SK-N-SH (cell line): ENCODE results near the gene ZNF358. TPM values are rescaled to one million over a fixed set of nuclear protein-coding genes. Genes with fewer than 3 reads are reported as not detected.

Experiments
- CTCF ChIA-PET: fragments of 300-600, 350-600 bp; formaldehyde crosslinking; extraction: SDS; loops from one replicate; lab custom pipeline; 2021; lab: Yijun Ruan, JAX
- POLR2A ChIA-PET: fragments of 350-600 bp; sonication (Branson Sonifier 250); formaldehyde crosslinking; extraction: SDS; loops from one replicate; lab custom pipeline; 2020; ENCODE audit warnings: antibody characterized with exemption, inconsistent platforms; lab: Yijun Ruan, JAX
- DNase-seq: peaks from one replicate; pipeline ENCODE4 v3.0.0; 2012
- H2AFZ ChIP-seq: fragments of 200-600 bp; sonication (generic); 2 replicates; pipeline ENCODE4 v1.8.1; 2016; ENCODE audit warnings: antibody characterized with exemption, mild to moderate bottlenecking, low read depth
- H3F3A ChIP-seq: fragments of 200-600 bp; sonication (generic); replicated peaks from 2 replicates; pipeline ENCODE3; 2016; ENCODE audit warnings: antibody characterized with exemption, mild to moderate bottlenecking; ENCODE audit not compliant: insufficient read depth
- H3K27ac ChIP-seq, 2 experiments: fragments of 200-500 bp in 1 of 2; fragments of 200-600 bp in 1 of 2; sonication (Bioruptor generic) in 1 of 2; sonication (generic), shearing (Covaris generic) in 1 of 2; 2 replicates each; pipeline versions ENCODE4 v1.5.1 to v1.6.1; 2014 to 2016; ENCODE audit warnings: low read depth in 2 of 2, inconsistent platforms in 1 of 2, low read length in 1 of 2, mild to moderate bottlenecking in 1 of 2, mixed read lengths in 1 of 2
- H3K27me3 ChIP-seq: fragments of 200-600 bp; sonication (generic), shearing (Covaris generic); 2 replicates; pipeline ENCODE4 v1.6.1; 2016; ENCODE audit warnings: mixed run types; ENCODE audit not compliant: insufficient read depth
- H3K36me3 ChIP-seq, 2 experiments: fragments of 200-500 bp in 1 of 2; fragments of 200-600 bp in 1 of 2; sonication (Bioruptor generic) in 1 of 2; sonication (generic) in 1 of 2; replicated peaks in 1 of 2; 2 replicates each; pipeline versions ENCODE3 to v1.5.1; 2014 to 2016; ENCODE audit warnings: low read length in 1 of 2, mild to moderate bottlenecking in 1 of 2; ENCODE audit not compliant: insufficient read depth in 2 of 2, control insufficient read depth in 1 of 2
- H3K4me1 ChIP-seq, 2 experiments: fragments of 200-500 bp in 1 of 2; fragments of 200-600 bp in 1 of 2; sonication (Bioruptor generic) in 1 of 2; sonication (generic), shearing (Covaris generic) in 1 of 2; 2 replicates each; pipeline versions ENCODE4 v1.5.1 to v1.6.1; 2014 to 2016; ENCODE audit warnings: low read depth in 1 of 2, low read length in 1 of 2, mixed run types in 1 of 2; ENCODE audit not compliant: insufficient read depth in 2 of 2, control insufficient read depth in 1 of 2
- H3K4me2 ChIP-seq: fragments of 200-600 bp; sonication (generic), shearing (Covaris generic); 2 replicates; pipeline ENCODE4 v1.6.1; 2017; ENCODE audit warnings: mixed run types
- H3K4me3 ChIP-seq, 2 experiments: fragments of 200-500 bp in 1 of 2; fragments of 200-600 bp in 1 of 2; sonication (Bioruptor generic) in 1 of 2; sonication (generic), shearing (Covaris generic) in 1 of 2; 2 replicates each; pipeline versions ENCODE4 v1.5.1 to v1.8.1; 2014 to 2016; ENCODE audit warnings: low read depth in 2 of 2, inconsistent platforms in 1 of 2, low read length in 1 of 2, mild to moderate bottlenecking in 1 of 2, mixed read lengths in 1 of 2, moderate library complexity in 1 of 2
- H3K79me2 ChIP-seq: fragments of 200-600 bp; sonication (generic); 2 replicates; pipeline ENCODE4 v1.8.1; 2017; ENCODE audit warnings: mild to moderate bottlenecking; ENCODE audit not compliant: insufficient read depth
- H3K9ac ChIP-seq: fragments of 200-600 bp; sonication (generic); 2 replicates; pipeline ENCODE4 v1.6.1; 2017; ENCODE audit warnings: mixed run types
- H3K9me2 ChIP-seq: fragments of 200-600 bp; sonication (generic); 2 replicates; pipeline ENCODE4 v1.6.1; 2017; ENCODE audit warnings: mixed run types
- H3K9me3 ChIP-seq: fragments of 200-600 bp; sonication (generic); 2 replicates; pipeline ENCODE4 v1.6.1; 2017; ENCODE audit warnings: mixed run types, mild to moderate bottlenecking, moderate library complexity
- H4K20me1 ChIP-seq: fragments of 200-600 bp; sonication (generic); 2 replicates; pipeline ENCODE4 v1.6.1; 2017; ENCODE audit warnings: mild to moderate bottlenecking, mixed run types; ENCODE audit not compliant: insufficient read depth
- CHD2 ChIP-seq: fragments of 150-350 bp; IDR thresholded peaks from 2 replicates; pipeline ENCODE4 v1.6.1; 2018; ENCODE audit warnings: low read length; ENCODE audit not compliant: partially characterized antibody
- CTCF ChIP-seq: fragments of 200-600 bp; sonication (generic); IDR thresholded peaks from 2 replicates; pipeline ENCODE4 v1.6.1; 2017; ENCODE audit warnings: antibody characterized with exemption, mild to moderate bottlenecking, moderate library complexity
- FOSL2 ChIP-seq: IDR thresholded peaks from 2 replicates; pipeline ENCODE4 v1.4.0; 2012; ENCODE audit warnings: low read depth, mild to moderate bottlenecking, moderate library complexity, borderline replicate concordance
- GABPA ChIP-seq: IDR thresholded peaks from 2 replicates; pipeline ENCODE4 v1.4.0; 2012; ENCODE audit warnings: low read depth, mild to moderate bottlenecking
- IRF3 ChIP-seq: fragments of 150-350 bp; IDR thresholded peaks from 2 replicates; pipeline ENCODE4 v1.6.1; 2016; ENCODE audit warnings: mild to moderate bottlenecking, low read depth, low read length
- MEF2A ChIP-seq: IDR thresholded peaks from 2 replicates; pipeline ENCODE4 v1.4.0; 2012; ENCODE audit warnings: low read depth, borderline replicate concordance
- PBX3 ChIP-seq: IDR thresholded peaks from 2 replicates; pipeline ENCODE4; 2012
- POLR2AphosphoS5 ChIP-seq: IDR thresholded peaks from 2 replicates; pipeline ENCODE4 v1.6.1; 2012; ENCODE audit warnings: low read depth, low read length
- RCOR1 ChIP-seq: fragments of 150-350 bp; IDR thresholded peaks from 2 replicates; pipeline ENCODE4 v1.6.1; 2017; ENCODE audit warnings: antibody characterized with exemption, low read length
- RXRA ChIP-seq: IDR thresholded peaks from 2 replicates; pipeline ENCODE4 v1.4.0; 2012; ENCODE audit warnings: low read depth, mild to moderate bottlenecking, borderline replicate concordance
- SIN3A ChIP-seq: IDR thresholded peaks from 2 replicates; pipeline ENCODE4 v1.6.1; 2012; ENCODE audit warnings: low read depth, mild to moderate bottlenecking, low read length, moderate library complexity, borderline replicate concordance
- TCF12 ChIP-seq: IDR thresholded peaks from 2 replicates; pipeline ENCODE4 v1.4.0; 2012
- whole genome bisulfite sequencing: methylation state at CpG from one replicate; pipeline ENCODE4 v1.1.6; 2017; ENCODE audit warnings: low lambda C conversion rate; 5-methylcytosine and 5-hydroxymethylcytosine counted together
- polyA plus RNA-seq, 3 experiments: library from polyadenylated mRNA; depleted of rRNA; stranded (reverse); fragments of >200 nt; gene quantifications; 2 replicates each; pipeline ENCODE4 v1.2.3, GENCODE V29; 2012

ZNF358 gene
- polyA plus RNA-seq, 1 of the 3 experiments (the other 2 are of a cell fraction), result 49.3 TPM

- Histone ChIP-seq H2AFZ (no peak overlapping the region), H4K20me1 (no peaks in the 10 kb centered on the region), H3K4me1 (no peaks in the 10 kb centered on the region), H3K9me3 (no peaks in the 10 kb centered on the region), H3K9me2 (no peaks in the 10 kb centered on the region), H3K27me3 (no peaks in the 10 kb centered on the region), H3F3A (no peaks in the 10 kb centered on the region), H3K36me3 (peaks cover 2 to 16% of the 10 kb centered on the region in 2 experiments), H3K79me2 (no peaks in the 10 kb centered on the region), H3K4me2 (no peak overlapping the region), H3K27ac (no peak overlapping the region), H3K4me3 (no peak overlapping the region), H3K9ac (no peak overlapping the region)
- no peak for TF ChIP-seq PBX3
- TF ChIP-seq RXRA, result no peak
- TF ChIP-seq IRF3, result no peak
- TF ChIP-seq CHD2, result no peak
- TF ChIP-seq TCF12, result no peak
- no peak for TF ChIP-seq SIN3A
- no peak for TF ChIP-seq RCOR1
- CTCF ChIA-PET, result interaction anchor here (0.6 kb wide), 1 partner anchor 1182 kb away, joined by 4 read pairs; no protein-coding TSS in a partner anchor
- no peak for DNase-seq
- POLR2A ChIA-PET, result no interaction called here
- WGBS, result 98% methylated on average over 9 of the region's 31 CpGs
Measured at GRCh38 chr19:7470540-7471305, 45.2 kb upstream of the ZNF358 start.

- ChIA-PET POLR2A (no interaction called here), CTCF (interaction anchor here (0.9 kb wide), 1 partner anchor 209 kb away, joined by 3 read pairs; the partner anchor contains the start of gene TRAPPC5)
- H3K27me3 ChIP-seq, result no peaks in the 10 kb centered on the region
Measured at GRCh38 chr19:7471696-7472615, 43.9 kb upstream of the ZNF358 start.

More at GRCh38 chr19:7471696-7472615, 43.9 kb upstream of the ZNF358 start:
- H3F3A ChIP-seq, result no peaks in the 10 kb centered on the region
- H3K9me3 ChIP-seq, result no peaks in the 10 kb centered on the region
- no peaks in the 10 kb centered on the region for H3K9me2 ChIP-seq
- no peak overlapping the region for H3K27ac ChIP-seq
- no peak overlapping the region for H3K4me3 ChIP-seq
- no peak overlapping the region for H3K4me2 ChIP-seq
- peaks cover 0 to 14% of the 10 kb centered on the region in 2 experiments for H3K36me3 ChIP-seq
- H2AFZ ChIP-seq, result no peak overlapping the region
- no peak for DNase-seq
- H4K20me1 ChIP-seq, result no peaks in the 10 kb centered on the region
- 95% methylated on average over 37 of the region's 42 CpGs for WGBS
- peaks cover 0 to 3% of the 10 kb centered on the region in 2 experiments; a peak in 1 of 4 replicates for H3K4me1 ChIP-seq
- TF ChIP-seq FOSL2 (no peak), RCOR1 (no peak), SIN3A (no peak), MEF2A (no peak), CHD2 (no peak), GABPA (no peak), POLR2AphosphoS5 (no peak), RXRA (no peak), CTCF (no peak), IRF3 (no peak)
- no peak overlapping the region for H3K9ac ChIP-seq
- no peaks in the 10 kb centered on the region for H3K79me2 ChIP-seq
